NCI-H2107 (cell line): Measurements from ENCODE around the gene LETMD1.
"Not testable (repeated sequence)": the region's sequence is repeated elsewhere in the genome, so short reads cannot be mapped to it uniquely, and the experiment has no call there.

Experiments used
- DNase-seq: peaks from one replicate; lab custom pipeline; 2025; lab: John Stamatoyannopoulos, UW

Gene LETMD1

GRCh38 chr12:51077930-51078329 lies 29.8 kb downstream of the LETMD1 start:
- DNase-seq: no peak

GRCh38 chr12:51078346-51078745 lies 30.2 kb downstream of the LETMD1 start:
- DNase-seq: not testable (repeated sequence)

GRCh38 chr12:51078866-51079265 lies 30.7 kb downstream of the LETMD1 start:
- DNase-seq: not testable (repeated sequence)

GRCh38 chr12:51080136-51080535 lies 32.0 kb downstream of the LETMD1 start:
- no peak for DNase-seq

- no peak for DNase-seq
These were observed 33.3 kb downstream of the LETMD1 start for GRCh38 chr12:51081421-51081820.

GRCh38 chr12:51082561-51083125 lies 34.5 kb downstream of the LETMD1 start:
- DNase-seq: no peak

- peak; percentile 98 for DNase-seq
These were observed 35.2 kb downstream of the LETMD1 start, which contains the start of gene CSRNP2 for GRCh38 chr12:51083126-51083833. TSS of gene CSRNP2 (minus strand) at chr12:51083596. CDS start at chr12:51076561, 7,035 bp downstream.

GRCh38 chr12:51085757-51086156 lies 37.6 kb downstream of the LETMD1 start:
- no peak for DNase-seq

GRCh38 chr12:51086933-51087332 lies 38.8 kb downstream of the LETMD1 start:
- no peak for DNase-seq

- DNase-seq: no peak
These were observed 39.7 kb downstream of the LETMD1 start for GRCh38 chr12:51087818-51088217.

GRCh38 chr12:51090705-51091229 lies 42.6 kb downstream of the LETMD1 start:
- DNase-seq: no peak

GRCh38 chr12:51098611-51099010 lies 50.5 kb downstream of the LETMD1 start:
- no peak for DNase-seq

- no peak for DNase-seq
These were observed 55.9 kb downstream of the LETMD1 start for GRCh38 chr12:51103977-51104376.

GRCh38 chr12:51108136-51108535 lies 60.0 kb downstream of the LETMD1 start:
- no peak for DNase-seq
